ENCODE results near the gene DNAJC5. TPM values are rescaled to one million over a fixed set of nuclear protein-coding genes. Genes with fewer than 3 reads are reported as not detected.
"Not testable (repeated sequence)": the region's sequence is repeated elsewhere in the genome, so short reads cannot be mapped to it uniquely, and the experiment has no call there.

The DNAJC5 gene
- total RNA-seq, 1 donor from 2014 or later: 82.6 TPM

DNA sequence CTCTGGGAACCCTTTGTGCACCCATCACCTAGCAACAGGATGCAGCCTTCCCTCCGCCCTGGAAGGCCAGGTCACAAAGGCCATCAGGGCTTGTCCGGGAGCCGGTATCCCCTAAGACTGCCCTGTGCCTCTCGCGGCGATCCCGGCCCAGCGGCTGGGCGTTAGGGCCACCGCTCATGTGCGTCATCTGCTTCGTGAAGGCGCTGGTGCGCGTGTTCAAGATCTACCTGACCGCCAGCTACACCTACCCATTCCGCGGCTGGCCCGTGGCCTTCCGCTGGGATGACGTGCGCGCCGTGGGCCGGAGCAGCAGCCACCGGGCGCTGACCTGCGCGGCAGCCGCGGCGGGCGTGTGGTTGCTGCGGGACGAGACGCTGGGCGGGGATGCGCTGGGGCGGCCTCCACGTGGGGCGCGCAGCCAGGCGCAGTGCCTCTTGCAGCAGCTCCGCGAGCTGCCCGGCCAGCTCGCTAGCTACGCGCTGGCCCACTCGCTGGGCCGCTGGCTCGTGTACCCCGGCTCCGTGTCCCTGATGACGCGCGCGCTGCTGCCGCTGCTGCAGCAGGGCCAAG, 33.5 kb upstream of the DNAJC5 start, which contains the start of gene ABHD16B:
TSS of gene ABHD16B (plus strand) at position 134 of the 570 bp plus-strand sequence. CDS start at position 177, 43 bp downstream.
- DNase-seq (ENCODE audit: low read depth): no peak

DNA sequence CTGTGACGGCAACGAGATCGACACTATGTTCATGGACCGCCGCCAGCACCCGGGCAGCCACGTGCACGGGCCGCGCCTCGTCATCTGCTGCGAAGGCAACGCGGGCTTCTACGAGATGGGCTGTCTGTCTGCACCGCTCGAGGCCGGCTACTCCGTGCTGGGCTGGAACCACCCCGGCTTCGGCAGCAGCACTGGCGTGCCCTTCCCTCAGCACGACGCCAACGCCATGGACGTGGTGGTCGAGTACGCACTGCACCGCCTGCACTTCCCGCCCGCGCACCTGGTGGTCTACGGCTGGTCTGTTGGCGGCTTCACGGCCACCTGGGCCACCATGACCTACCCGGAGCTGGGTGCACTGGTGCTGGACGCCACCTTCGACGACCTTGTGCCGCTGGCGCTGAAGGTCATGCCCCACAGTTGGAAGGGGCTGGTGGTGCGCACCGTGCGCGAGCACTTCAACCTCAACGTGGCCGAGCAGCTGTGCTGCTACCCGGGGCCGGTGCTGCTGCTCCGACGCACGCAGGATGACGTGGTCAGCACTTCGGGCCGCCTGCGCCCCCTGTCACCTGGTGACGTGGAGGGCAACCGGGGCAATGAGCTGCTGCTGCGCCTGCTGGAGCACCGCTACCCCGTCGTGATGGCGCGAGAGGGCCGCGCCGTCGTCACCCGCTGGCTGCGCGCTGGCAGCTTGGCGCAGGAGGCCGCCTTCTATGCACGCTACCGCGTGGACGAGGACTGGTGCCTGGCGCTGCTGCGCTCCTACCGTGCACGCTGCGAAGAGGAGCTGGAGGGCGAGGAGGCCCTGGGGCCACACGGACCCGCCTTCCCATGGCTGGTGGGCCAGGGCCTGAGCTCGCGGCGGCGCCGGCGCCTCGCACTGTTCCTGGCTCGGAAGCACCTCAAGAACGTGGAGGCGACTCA, 32.7 kb upstream of the DNAJC5 start:
- DNase-seq (ENCODE audit: low read depth): no peak

DNA sequence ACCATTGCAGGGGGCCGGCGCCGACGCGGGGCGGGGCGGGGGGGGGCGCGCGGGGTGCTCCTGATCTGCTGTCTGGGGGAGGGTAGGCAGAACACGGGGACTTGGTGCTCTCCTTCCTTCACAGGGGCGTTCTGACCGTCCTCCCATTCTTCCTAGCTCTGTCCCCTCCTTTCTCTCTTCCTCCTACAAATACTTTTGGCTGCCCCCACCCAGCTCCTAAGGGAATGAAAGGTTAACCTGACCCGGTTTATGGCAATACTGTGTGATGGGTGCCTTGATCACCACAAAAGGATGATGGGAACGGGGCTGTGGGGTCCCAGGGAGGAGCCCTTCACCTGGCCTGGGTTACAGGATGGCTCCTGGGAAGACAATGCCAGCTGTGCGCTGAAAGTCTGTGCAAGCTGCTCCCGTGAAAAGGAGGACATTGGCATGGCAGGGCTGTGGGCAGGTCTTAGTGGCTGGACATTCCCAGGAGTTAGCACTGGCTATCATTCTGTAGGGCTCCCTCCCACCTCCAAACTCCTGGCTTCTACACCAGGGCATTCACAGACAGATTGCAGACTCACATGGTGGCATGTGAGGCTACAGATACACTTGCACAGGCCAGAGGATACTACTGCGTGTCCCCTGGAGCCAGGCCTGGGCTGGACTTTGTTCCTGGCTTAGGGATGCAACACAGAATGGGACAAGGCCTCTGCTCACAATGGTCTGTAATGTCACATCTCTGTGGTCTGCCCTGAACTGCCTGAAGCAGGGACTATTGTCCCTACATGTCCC, 31.7 kb upstream of the DNAJC5 start:
- DNase-seq (ENCODE audit: low read depth): no peak

DNA sequence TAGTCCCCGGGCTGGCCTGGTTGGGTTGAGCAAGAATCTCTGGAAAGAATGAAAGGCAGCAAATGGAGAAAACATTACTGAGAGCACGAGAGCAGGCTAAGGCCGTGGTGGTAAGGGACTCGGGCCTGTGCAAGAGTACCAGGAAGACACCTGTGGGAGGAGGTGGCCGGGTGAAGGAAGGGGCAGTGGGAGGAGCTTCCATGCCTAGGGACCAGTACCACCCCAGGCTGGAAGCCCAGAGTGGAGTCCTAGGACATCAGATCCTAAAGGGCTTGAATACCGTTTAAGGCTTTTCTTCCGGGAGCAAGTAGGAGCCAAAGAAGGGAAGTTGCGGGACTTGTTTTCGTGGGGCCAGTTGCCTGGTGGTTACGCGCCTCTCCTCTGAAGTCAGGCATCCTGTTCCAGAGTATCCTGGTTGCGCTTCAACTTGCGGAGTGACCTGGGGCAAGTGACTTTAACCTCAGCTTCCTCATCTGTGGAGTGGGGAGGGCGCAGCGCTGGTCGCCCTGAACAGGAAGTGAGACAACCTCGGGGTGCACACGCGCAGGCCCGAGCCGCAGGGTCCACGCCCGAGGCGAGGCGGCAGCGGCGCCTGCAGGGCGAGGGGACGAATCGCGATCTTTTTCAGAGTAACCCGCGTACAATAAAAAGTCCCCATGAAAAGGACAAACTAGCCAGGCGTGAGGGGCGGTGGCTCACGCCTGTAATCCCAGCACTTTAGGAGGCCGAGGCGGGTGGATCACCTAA, 31.0 kb upstream of the DNAJC5 start:
- peak; percentile 66 for DNase-seq (ENCODE audit: low read depth)

DNA sequence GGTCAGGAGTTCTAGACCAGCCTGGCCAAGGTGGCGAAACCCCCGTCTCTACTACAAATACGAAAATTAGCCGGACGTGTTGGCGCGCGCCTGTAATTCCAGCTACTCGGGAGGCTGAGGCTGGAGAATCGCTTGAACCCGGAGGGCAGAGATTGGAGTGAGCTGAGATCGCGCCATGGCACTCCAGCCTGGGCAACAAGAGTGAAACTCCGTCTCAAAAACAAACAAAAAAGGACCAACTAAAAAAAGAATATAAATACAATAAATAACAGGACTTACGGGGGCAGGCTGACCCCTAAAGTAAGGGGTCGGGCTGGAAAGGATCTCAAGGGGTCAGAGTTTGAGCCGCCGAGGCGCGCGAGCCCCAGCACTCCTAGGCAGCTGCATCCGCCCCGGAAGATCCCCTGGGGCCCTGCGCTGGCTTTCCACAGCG, 30.4 kb upstream of the DNAJC5 start:
- DNase-seq (ENCODE audit: low read depth): no peak

DNA sequence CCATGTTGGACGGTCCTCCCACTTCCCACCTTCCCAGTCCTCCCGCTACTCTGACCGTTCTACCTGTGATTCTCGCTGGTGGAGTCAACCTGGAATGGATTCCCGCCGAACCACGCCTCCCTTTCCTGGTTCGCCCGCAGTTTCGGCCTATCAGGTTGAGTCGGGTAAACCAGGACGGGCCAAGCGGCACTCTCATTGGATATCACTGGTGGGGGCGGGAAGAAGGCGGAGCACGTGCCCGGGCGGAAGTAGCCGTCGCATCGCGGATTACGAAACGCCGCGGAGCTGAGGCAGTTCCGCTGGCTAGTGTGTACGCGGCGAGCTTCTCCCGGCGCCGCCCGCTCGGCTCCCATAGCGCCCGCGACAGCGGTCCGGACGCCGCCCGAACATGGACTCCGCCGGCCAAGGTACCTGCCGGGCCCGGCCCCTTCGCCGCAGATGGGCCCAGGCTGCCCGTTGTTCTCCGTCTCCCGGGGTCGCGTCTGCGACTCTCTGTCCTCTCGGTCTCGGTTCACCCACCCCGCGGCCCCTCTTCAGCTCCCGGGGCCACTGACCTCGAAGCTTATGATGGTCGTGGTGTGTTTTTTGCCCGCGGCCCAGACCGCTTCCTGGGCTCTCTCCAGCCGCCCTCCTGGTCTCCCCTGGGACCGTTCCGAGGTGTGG, 29.8 kb upstream of the DNAJC5 start, which contains the start of gene TPD52L2:
TSS of gene TPD52L2 (plus strand) at position 293 of the 663 bp plus-strand sequence. CDS start at position 389, 96 bp downstream.
- peak; percentile 98 for DNase-seq (ENCODE audit: low read depth)

DNA sequence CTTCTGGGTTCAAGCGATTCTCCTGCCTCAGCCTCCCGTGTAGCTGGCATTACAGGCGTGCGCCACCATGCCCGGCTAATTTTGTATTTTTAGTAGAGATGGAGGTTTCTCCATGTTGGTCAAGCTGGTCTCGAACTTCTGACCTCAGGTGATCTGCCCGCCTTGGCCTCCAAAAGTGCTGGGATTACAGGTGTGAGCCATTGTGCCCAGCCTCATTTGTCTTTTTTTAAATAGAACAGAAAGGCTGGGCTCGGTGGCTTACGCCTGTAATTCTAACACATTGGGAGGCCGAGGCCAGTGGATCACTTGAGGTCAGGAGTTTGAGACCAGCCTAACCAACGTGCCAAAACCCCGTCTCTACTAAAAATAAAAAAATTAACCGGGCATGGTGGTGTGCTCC, 27.9 kb upstream of the DNAJC5 start:
- not testable (repeated sequence) for DNase-seq (ENCODE audit: low read depth)

DNA sequence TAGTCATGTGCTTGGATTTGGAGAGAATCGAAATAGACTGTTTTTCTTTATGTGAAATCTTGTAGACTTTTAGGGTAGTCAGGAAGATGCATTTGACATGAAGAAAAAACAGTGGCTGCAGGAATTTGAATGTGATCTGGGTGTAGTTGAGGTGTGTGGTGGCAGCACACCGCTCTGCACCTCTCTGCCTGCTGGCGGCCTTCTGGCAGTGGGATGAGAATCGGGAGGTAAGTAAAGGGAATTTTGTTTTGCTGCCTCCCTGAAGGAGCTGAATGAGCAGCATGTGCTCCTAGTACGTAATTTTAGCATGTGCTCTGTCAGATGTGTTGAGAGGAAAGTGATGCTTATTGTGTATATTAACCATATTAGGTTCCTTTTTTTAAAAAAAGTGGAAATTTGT, 26.7 kb upstream of the DNAJC5 start:
- no peak for DNase-seq (ENCODE audit: low read depth)

DNA sequence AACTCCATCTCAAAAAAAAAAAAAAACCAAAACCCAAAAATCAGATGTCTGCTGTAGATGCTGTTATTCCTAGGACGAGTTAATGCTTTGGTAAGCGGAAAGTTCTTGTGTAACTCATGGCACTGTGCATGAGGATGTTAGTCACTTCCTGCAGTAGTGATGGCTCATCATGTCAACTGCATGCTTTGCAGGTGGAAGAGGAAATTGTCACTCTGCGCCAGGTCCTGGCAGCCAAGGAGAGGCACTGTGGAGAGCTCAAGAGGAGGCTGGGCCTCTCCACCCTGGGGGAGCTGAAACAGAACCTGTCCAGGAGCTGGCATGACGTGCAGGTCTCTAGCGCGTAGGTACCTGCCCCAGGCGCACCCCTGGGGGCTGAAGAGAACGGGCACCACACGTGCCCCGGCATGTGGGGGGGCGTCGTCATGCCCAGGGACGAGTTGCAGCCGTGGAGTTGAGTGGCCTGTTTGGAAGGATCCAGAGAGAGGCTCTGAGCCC, 21.4 kb upstream of the DNAJC5 start:
- DNase-seq (ENCODE audit: low read depth): peak; percentile 61

DNA sequence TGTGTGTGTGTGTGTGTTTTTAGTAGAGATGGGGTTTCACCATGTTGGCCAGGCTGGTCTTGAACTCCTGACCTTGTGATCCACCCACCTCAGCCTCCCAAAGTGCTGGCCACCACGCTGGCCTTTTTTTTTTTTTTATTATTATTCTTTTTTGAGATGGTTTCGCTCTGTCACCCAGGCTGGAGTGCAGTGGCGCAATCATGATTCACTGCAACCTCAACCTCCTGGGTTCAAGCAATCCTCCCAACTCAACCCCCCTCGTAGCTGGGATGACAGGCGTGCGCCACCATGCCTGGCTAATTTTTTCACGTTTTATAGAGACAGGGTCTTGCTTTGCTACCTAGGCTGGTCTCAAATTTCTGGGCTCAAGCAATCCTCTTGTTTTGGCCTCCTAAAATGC, 20.7 kb upstream of the DNAJC5 start:
- DNase-seq (ENCODE audit: low read depth): not testable (repeated sequence)

DNA sequence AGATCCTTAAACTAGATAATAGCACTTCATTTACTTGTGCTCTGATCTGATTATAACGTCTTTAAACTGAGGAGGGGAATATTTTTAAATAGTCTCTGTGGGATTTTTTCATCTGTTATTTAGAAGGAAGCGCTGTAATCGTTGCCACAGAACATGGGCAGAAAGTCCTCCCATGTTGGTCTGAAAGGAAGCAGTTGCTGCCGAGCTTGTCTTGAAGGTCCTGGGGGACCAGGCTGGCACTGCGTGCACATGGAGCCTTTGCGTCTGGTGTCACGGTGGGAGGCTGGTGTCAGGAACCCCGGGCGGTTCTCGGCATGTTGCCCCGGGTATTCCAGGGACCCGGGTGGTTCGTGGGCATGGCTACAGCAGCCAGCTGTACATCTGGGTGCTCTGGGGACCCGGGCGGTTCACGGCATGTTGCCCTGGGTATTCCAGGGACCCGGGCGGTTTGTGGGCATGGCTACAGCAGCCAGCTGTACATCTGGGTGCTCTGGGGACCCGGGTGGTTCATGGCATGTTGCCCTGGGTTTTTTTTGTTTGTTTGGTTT, 18.4 kb upstream of the DNAJC5 start:
- no peak for DNase-seq (ENCODE audit: low read depth)

DNA sequence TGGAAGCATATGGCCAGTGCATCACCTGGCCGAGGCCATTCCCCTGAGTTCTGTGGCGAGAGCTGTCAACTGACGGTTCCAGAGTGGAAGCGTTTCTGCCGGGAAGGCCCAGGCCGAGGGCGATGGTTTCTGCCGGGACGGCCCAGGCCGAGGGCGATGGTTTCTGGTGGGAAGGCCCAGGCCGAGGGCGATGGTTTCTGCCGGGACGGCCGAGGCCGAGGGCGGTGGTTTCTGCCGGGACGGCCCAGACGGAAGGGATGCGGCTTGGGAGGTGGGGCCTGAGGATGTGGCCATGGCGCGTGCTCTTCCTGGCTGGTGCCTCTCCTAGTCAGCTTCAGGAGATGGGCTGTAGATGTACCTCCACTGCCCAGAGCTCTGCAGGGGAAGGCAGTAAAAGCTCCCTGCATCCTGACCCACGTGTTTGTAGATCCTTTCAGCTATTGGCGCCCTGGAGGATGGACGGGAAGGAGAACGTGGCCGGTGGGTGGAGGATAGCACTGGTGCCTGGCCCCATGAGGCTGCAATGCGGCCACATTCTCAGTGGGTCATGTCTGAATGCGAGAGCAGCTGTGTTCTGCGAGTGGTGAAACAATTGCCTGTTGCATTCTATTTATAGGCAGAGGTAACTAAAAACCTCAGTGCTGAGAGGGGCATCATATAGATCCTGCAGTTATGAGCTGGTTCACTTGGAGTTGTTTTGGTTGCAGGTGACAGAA, 17.0 kb upstream of the DNAJC5 start:
- no peak for DNase-seq (ENCODE audit: low read depth)

DNA sequence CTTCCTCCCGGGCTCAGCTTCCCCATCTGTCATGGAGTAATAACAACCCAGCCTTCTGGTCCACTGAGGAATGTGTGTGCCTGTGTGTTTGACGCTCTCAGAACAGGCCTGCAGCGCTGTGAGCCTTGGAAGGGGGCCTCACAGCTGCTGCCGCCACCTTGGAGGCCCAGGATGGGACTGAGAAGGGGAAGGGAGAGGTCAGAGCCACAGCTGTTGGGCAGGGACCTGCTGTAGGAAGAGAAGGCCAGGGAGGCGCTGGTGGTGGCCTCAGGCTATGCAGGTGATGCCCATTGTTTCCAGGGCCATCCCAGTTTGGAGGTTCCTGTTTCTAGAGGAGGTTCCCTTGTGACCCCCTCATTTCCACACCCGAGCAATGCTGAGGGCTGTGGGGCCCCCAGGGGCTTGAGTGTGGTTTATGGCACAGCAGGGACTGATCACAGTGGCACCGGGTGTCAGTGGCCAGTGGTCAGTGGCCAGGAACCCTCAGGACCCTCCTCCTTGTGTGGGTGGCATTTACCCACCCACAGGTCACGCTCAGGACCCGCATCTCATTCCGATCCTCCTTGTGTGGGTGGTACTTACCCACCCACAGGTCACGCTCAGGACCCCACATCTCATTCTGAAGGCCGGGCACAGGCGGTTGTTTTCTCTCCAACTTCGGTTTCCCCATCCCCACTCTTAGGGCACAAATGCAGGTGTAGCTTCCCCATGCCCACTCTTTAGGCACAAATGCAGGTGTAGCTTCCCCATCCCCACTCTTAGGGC, 15.8 kb upstream of the DNAJC5 start:
- DNase-seq (ENCODE audit: low read depth): no peak

DNA sequence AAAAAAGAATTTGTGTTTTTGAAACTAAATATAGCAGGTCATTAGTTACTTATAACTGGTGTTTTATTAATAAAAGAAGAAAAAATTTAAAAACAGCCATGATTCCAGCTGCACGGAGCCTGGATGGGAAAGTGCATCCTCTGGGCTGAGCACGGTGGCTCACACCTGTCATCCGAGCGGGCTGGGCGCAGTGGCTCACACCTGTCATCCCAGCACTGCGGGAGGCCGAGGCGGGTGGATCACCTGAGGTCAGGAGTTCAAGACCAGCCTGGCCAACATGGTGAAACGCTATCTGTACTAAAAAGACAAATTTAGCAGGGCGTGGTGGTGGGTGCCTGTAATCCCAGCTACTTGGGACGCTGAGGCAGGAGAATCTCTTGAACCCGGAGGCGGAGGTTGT, 14.0 kb upstream of the DNAJC5 start:
- not testable (repeated sequence) for DNase-seq (ENCODE audit: low read depth)

DNA sequence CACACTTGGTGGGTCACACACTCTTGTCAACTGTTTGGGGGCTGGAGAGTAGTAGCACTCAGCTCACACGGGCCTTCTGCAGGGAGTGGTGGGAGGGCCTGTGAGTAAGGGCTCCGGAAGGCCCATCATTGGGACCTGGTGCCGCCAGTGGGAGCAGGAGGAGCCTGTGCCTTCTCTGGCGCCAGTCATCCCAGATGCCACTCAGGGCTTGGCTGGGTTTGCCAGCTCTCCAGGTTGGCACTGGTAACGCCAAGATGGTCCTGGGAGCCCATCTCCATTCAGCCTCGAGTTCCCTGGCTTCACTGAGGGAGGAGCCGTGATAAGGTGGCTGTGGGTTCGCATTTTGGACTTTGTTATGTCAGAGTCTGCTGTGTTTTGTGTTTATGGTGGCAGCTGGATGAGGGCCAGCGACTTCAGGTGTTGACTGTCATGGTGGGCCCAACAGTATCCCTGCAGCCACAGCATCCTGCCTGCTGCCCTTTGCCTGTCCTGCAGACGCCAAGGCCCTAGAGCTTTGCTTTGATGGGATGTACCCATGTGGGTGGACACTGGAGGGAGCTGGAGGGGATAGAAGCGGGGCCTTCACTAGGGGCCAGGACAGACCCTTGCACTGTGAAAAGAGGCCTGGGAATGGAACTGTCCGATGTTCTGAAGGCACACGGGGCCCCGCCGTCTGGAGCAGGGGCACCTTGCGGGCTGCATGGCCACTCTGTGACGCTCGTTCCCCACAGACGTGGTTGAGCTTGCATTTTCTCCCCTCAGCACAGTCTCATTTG, 13.3 kb upstream of the DNAJC5 start:
- no peak for DNase-seq (ENCODE audit: low read depth)

DNA sequence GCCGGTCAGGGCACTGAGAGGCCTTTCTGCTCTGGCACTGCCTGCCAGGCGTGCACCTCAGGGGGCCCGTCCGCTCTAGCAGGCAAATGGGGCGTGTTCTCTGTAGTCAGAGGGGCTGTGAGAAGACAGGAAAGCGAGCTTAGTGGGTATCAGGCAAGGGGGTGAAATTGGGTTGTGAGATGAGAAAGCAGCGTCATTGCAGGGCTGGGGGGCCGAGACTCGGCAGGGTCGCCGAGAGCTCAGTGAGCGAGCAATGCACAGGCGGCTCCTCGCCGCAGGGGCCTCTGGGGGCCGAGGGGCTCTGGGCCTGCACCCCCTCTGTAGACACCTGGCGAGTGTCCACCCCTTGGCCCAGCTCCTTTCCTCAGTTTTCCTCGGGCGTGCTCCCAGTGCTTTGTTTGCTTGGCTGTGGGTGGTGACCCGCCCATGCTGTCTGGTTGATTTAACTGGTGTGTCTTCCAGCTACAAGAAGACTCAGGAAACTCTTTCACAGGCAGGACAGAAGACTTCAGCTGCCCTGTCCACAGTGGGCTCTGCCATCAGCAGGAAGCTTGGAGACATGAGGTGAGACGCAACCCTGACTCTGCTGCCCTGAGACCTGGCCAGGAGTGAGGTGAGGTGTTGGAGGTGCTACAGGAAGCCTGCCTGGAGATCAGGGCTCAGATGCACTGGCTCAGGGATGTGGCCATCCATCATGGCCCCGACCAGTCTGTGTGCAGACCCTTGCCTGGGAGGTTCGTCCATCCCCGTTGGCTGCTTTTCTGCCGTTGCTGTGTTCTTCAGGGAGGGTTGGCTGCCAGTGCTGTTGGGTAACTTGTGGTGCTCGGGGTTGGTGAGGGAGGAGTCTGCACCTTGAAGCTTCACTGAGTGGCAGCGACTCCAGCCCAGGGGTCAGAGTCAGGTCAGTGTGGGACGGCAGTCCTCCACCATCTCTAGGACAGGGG, 12.4 kb upstream of the DNAJC5 start:
- DNase-seq (ENCODE audit: low read depth): no peak

DNA sequence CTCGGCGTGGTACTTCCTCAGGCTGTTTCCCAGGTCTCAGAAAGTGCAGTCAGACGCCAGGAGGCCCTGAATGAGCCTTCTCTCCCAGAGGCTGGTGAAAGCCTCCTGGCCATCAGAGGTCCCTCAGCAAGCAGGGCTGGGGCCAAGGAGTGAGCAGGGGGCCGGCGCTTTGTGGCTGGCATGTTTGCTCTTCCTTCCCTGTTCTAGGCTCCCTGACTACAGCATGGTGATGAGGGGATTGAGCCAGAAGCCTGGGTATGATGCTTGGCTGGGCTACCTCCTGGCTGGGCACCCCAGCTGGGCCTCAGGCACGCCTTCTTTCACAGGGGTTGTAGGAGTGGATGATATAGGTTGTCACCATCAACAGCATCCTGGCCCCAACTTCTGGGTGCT, 11.7 kb upstream of the DNAJC5 start:
- no peak for DNase-seq (ENCODE audit: low read depth)
